GM18907 (cell line): ENCODE measurements around the gene TGM5.

Source experiments
- ATAC-seq: cut with Tn5 transposase; IDR thresholded peaks from one replicate; pipeline ENCODE4 v1.9.1; 2021; ENCODE audit warnings: mild to moderate bottlenecking, moderate library complexity; ENCODE audit not compliant: unreplicated experiment

TGM5 gene

DNA sequence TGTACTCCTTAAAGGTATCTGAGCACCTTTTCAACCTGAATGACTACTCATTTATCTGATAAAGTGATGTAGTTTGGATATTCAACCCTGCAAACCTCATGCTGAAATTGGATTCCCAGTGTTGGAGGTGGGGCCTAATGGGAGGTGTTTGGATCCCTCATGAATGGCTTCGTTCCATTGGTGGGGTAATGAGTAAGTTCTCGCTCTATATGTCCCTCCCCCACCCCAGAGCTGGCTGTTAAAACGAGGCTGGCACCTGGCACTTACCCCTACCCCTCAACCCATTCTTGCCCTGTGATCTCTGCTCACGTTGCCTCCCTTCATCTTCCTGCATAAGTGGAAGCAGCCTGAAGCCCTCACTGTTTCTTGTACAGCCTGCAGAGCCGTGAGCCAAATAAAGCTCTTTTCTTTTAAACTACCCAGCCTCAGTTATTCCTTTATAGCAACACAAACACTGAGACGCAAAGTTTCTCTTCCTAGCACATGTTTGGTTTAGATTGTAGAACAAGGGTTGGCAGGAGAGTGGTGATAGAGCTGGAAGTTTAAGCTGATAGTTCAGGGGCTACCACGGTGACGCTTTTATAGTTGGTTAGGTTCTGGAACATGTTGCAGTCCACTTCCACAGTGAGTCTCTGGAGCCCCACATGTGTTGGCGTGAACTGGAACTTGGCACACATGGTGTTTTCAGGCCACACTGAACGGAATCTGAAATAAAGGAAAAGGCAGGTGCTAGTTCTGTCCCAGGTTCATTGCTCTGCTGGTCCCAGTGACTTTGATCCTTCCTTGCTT is 69.8 kb downstream of the TGM5 start:
- no peak for ATAC-seq

- ATAC-seq = no peak
Observed at GRCh38 chr15:43194795-43195194, 71.9 kb downstream of the TGM5 start.

GRCh38 chr15:43193710-43194109 is 73.0 kb downstream of the TGM5 start:
- ATAC-seq = no peak

GRCh38 chr15:43190178-43190577 is 76.5 kb downstream of the TGM5 start:
- ATAC-seq = no peak

- no peak for ATAC-seq
Observed at GRCh38 chr15:43189296-43189695, 77.4 kb downstream of the TGM5 start.

DNA sequence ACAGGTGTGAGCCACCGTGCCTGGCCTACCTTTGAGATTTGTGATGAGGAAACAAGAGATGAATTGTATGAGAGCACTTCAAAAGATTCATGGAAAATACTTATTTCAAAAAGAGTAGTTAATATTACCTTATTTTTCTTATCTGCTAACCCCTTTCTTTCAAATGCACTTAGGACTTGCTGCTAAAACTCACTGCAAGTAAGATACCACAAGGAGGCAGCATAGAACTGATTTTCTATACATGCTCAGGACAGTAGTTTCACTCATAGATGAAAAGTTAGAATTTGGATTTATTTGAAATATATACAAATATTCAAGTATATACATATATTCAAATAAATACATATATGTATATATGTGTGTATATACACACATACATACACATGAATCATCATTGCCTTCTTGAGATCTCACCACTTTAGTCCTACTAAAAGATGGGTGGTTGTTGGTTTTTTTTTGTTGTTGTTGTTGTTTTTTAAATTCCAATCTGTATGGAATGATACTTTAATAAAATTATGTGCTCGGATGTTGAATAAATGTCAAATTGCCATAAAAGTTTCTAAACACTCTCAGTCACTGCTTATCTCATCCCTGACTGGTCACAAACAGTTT is 79.1 kb downstream of the TGM5 start:
- ATAC-seq = no peak

- peak; percentile 23 for ATAC-seq
Observed at GRCh38 chr15:43186003-43186353, 80.8 kb downstream of the TGM5 start.

- peak; percentile 90 for ATAC-seq
Observed at GRCh38 chr15:43185157-43186002, 81.3 kb downstream of the TGM5 start, which contains the start of gene CCNDBP1. Gene CCNDBP1 (plus strand): TSS chr15:43185403. CDS start chr15:43185499, 96 bp downstream.

GRCh38 chr15:43184407-43185124 is 82.2 kb downstream of the TGM5 start:
- ATAC-seq = peak; percentile 7

DNA sequence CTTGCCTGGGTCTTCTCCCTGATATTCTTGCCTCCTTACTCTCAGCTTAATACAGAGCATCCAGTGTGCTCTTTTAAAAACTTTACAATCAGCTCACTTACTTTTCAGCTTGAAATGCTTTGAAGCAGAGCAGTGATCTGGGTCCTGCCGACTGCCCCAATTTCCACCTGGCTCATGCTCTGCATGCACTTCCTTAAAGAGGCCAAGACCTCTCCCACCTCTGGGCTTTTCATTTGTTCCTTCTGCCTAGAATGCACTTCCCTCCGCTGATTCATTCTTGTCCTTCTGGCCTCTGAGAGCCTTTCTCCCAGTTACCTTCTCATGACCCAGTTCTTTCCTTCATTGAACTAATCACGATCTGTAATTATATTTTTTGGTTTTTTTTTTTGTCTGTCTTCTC is 83.5 kb downstream of the TGM5 start:
- no peak for ATAC-seq
